Body of pancreas (tissue), 4 donors: ENCODE results near the gene YWHAG. TPM values are rescaled to one million over a fixed set of nuclear protein-coding genes. Genes with fewer than 3 reads are reported as not detected.

Experiments
- ATAC-seq: fragments of 150-250 bp; one replicate; pipeline ENCODE4 v1.9.1; 2016
- DNase-seq, 4 donors: peaks; one replicate each; pipeline ENCODE4 v3.0.0-alpha.2; 2019
- H3K27ac ChIP-seq, 4 donors: fragments of 200-600 bp; sonication (generic); 1 replicate in 3 of 4; 2 replicates in 1 of 4; pipeline versions ENCODE4 v1.5.1 to v1.6.1; 2016 to 2019; ENCODE audit warnings: mild to moderate bottlenecking in 1 of 4, mixed read lengths in 1 of 4, moderate library complexity in 1 of 4
- H3K27me3 ChIP-seq, 2 donors: fragments of 200-600 bp; sonication (generic); one replicate each; pipeline ENCODE4 v1.6.0; 2016; ENCODE audit warnings: mild to moderate bottlenecking in 1 of 2
- H3K36me3 ChIP-seq, 2 donors: fragments of 200-600 bp; sonication (generic); replicated peaks in 1 of 2; 2 replicates each; pipeline ENCODE4 v1.5.1; 2016; ENCODE audit warnings: low read depth in 2 of 2; ENCODE audit not compliant: insufficient read depth in 1 of 2
- H3K4me1 ChIP-seq: fragments of 200-600 bp; sonication (generic); one replicate; pipeline ENCODE4 v1.6.0; 2016
- H3K4me3 ChIP-seq, 2 donors: fragments of 200-600 bp; sonication (generic); 1 replicate in 1 of 2; 2 replicates in 1 of 2; pipeline ENCODE4 v1.5.1; 2016 to 2019
- H3K9me3 ChIP-seq, 3 donors: fragments of 200-600 bp; sonication (generic); 1 replicate in 2 of 3; 2 replicates in 1 of 3; pipeline ENCODE4 v1.5.1; 2016
- POLR2A ChIP-seq, 3 donors: fragments of 450-650 bp; IDR thresholded peaks; one replicate each; pipeline ENCODE4 v1.6.1; 2016; ENCODE audit warnings: antibody characterized with exemption in 3 of 3, mild to moderate bottlenecking in 2 of 3
- WGBS, 2 donors: methylation state at CpG; one replicate each; pipeline ENCODE4 v1.1.5; 2017; 5-methylcytosine and 5-hydroxymethylcytosine counted together
- intact Hi-C: fragments of 100-400 bp; cut with DNase I; formaldehyde crosslinking; loops from one replicate; pipeline ENCODE4 v1.15.1; 2023
- total RNA-seq, 2 donors: library from RNA; depleted of rRNA; stranded (reverse); fragments of >200 nt; gene quantifications; one replicate each; pipeline ENCODE4 v1.1.0, GENCODE V29; 2016
- TF ChIP-seq, protein P1 (sequence below), 7 experiments: fragments of 450-650 bp in 4 of 7; fragments of 200-600 bp in 3 of 7; sonication (generic) in 3 of 7; IDR thresholded peaks; one replicate each; pipeline ENCODE4 v1.5.1; 2016 to 2019; ENCODE audit warnings: antibody characterized with exemption in 7 of 7

Gene YWHAG
- total RNA-seq, 2 donors from 2014 or later = 24.1 to 60.0 TPM

DNA sequence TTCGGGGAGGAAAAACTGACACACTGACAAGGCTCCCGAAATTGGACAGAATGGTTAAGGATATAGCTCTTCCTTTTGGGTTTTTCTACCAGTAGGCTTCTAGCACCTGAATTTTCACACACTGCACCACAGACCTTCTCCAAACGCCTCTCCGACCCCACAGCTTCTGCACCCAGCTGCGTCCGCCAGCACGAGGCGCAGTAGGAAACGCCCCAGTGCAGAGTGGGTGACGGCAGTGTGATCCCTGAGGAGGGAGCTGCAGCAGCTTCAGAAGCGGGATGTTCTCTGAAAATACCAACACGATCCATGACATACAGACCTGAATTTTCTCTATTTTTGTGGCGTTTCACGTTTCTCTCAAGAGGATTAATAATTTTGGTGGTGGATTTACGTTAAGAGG is 30.4 kb downstream of the YWHAG start:
- no peak for DNase-seq
- H3K9me3 ChIP-seq = no peaks in the 10 kb centered on the region
- H3K27me3 ChIP-seq = no peaks in the 10 kb centered on the region
- H3K4me3 ChIP-seq = no peak overlapping the region
- no peak for TF ChIP-seq POLR2A (IDR thresholded peaks at IDR 0.05)
- TF ChIP-seq, protein P1, sequence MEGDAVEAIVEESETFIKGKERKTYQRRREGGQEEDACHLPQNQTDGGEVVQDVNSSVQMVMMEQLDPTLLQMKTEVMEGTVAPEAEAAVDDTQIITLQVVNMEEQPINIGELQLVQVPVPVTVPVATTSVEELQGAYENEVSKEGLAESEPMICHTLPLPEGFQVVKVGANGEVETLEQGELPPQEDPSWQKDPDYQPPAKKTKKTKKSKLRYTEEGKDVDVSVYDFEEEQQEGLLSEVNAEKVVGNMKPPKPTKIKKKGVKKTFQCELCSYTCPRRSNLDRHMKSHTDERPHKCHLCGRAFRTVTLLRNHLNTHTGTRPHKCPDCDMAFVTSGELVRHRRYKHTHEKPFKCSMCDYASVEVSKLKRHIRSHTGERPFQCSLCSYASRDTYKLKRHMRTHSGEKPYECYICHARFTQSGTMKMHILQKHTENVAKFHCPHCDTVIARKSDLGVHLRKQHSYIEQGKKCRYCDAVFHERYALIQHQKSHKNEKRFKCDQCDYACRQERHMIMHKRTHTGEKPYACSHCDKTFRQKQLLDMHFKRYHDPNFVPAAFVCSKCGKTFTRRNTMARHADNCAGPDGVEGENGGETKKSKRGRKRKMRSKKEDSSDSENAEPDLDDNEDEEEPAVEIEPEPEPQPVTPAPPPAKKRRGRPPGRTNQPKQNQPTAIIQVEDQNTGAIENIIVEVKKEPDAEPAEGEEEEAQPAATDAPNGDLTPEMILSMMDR (IDR thresholded peaks at IDR 0.05) = no peak
- 74 to 82% methylated on average over 15 of the region's 15 CpGs for WGBS, 2 donors
- ATAC-seq = no peak
- peaks cover 37% of the 10 kb centered on the region for H3K4me1 ChIP-seq
- H3K27ac ChIP-seq = peak overlapping the region in 1 of 4 donors; percentile 58
- intact Hi-C loops = loop anchor here (5.0 kb wide), 1 partner anchor 41 kb away; no protein-coding TSS in a partner anchor
- H3K36me3 ChIP-seq = peaks cover 0 to 12% of the 10 kb centered on the region in 2 donors

DNA sequence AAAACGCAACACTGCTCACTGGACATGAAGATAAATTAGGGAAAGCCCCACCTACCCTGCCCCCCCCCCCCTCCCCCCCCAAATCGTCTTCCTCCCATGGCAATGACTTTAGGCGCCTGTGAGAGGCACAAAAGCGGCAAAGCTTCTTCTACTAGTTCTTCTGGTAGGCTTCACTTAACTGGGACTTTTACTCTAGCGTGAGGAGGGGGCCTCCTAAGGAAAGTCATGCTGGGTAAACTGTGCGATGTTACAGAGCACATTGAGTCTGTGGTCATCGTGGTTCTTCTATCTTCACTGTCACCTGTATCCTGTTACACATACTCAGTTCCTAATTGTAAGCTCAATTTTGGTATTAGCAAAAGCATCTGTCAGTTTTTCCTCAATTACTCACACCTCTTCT is 31.2 kb downstream of the YWHAG start:
- TF ChIP-seq POLR2A (IDR thresholded peaks at IDR 0.05) = no peak
- intact Hi-C loops = loop anchor here (5.0 kb wide), 1 partner anchor 40 kb away; no protein-coding TSS in a partner anchor
- no peaks in the 10 kb centered on the region for H3K27me3 ChIP-seq
- H3K36me3 ChIP-seq = peaks cover 0 to 12% of the 10 kb centered on the region in 2 donors
- peak; percentile 28 for ATAC-seq
- WGBS, 2 donors = 39 to 42% methylated on average over 7 of the region's 7 CpGs
- H3K27ac ChIP-seq = peak overlapping the region in 3 of 4 donors; percentile 36 to 58 (median 46)
- no peaks in the 10 kb centered on the region for H3K9me3 ChIP-seq
- H3K4me1 ChIP-seq = peaks cover 34% of the 10 kb centered on the region
- no peak overlapping the region for H3K4me3 ChIP-seq
- no peak for DNase-seq

DNA sequence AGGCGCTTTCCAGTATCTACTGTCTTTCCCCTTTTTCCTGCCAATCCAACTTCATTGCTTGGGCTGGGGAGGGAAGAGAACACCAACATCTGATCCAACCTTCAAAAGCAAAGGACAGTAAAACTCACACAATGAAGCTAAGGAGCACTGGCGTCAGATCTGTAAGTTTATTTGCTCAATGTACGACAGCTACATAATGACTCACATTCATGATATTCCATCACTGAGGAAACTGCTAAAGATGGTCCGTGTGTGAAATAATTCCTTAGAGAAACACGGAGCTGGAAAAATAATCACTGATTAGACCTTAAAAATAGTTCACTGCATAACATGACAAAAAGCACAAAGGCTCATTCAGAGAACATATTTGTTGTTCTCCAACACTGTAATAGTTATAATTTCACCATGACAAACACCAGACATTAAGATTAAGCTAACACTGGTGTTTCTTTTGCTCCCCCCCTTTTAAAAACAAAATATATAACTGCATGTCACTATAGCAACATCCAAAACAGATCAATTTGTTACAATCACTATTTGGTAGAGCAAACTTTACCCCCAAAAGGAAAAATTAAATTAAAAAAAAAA is 32.1 kb downstream of the YWHAG start:
- H3K9me3 ChIP-seq = no peaks in the 10 kb centered on the region
- H3K27me3 ChIP-seq = no peaks in the 10 kb centered on the region
- WGBS, 2 donors = 35 to 39% methylated on average over 5 of the region's 5 CpGs
- H3K4me3 ChIP-seq = no peak overlapping the region
- intact Hi-C loops = loop anchor here (5.0 kb wide), 1 partner anchor 39 kb away; no protein-coding TSS in a partner anchor
- H3K27ac ChIP-seq = peak overlapping the region in 3 of 4 donors; percentile 36 to 59 (median 58)
- DNase-seq (no peak), ATAC-seq (peak; percentile 78)
- TF ChIP-seq, protein P1 (IDR thresholded peaks at IDR 0.05) = no peak
- H3K36me3 ChIP-seq = peaks cover 0 to 12% of the 10 kb centered on the region in 2 donors
- H3K4me1 ChIP-seq = peaks cover 27% of the 10 kb centered on the region

DNA sequence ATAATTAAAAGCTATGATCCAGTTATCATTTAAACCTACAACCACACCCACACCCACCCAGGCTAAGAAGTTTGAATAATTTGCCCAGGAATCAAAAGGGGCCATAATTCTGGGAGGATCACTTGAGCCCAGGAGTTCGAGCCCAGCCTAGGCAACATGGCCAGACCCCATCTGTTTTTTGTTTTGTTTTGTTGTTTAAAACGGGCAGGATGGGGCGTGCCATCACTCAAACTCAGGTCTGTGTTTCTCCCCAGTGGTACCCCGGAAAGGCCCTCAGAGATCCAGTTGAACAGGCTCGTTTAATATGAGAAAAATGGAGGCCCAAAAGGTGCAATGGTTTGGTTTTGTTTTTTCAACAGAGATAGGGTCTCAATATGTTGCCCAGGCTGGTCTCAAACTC is 33.0 kb downstream of the YWHAG start:
- Histone ChIP-seq H3K4me3 (no peak overlapping the region), H3K9me3 (no peaks in the 10 kb centered on the region), H3K36me3 (peaks cover 0 to 12% of the 10 kb centered on the region in 2 donors), H3K4me1 (peaks cover 20% of the 10 kb centered on the region), H3K27me3 (no peaks in the 10 kb centered on the region), H3K27ac (peak overlapping the region in 3 of 4 donors; percentile 32 to 59 (median 58))
- TF ChIP-seq POLR2A (IDR thresholded peaks at IDR 0.05) = no peak
- TF ChIP-seq, protein P1 (IDR thresholded peaks at IDR 0.05) = no peak
- 88 to 95% methylated on average over 5 of the region's 5 CpGs for WGBS, 2 donors
- intact Hi-C loops = loop anchor here (5.0 kb wide), 1 partner anchor 39 kb away; no protein-coding TSS in a partner anchor
- ATAC-seq (no peak), DNase-seq (no peak)

DNA sequence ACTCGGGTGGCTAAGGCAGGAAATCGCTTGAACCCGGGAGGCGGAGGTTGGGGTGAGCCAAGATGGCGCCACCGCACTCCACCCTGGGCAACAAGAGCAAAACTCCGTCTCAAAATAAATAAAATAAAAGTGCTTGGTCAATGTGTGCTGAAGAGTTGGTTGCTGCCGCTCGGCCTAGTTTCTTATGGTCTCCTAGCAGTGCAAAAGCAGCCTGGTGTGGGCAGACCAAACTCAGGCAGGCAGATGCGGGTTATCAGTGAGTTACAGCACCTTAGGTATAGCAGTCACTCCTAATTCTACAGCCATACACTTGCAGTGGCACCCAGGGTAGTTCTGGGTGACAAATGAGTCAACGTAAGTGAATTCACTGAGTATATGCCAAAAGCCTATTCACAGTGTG is 33.7 kb downstream of the YWHAG start:
- H3K27ac ChIP-seq = no peak overlapping the region
- ATAC-seq (no peak), DNase-seq (no peak)
- no peaks in the 10 kb centered on the region for H3K9me3 ChIP-seq
- H3K36me3 ChIP-seq = peaks cover 0 to 12% of the 10 kb centered on the region in 2 donors
- TF ChIP-seq, protein P1 (IDR thresholded peaks at IDR 0.05) = no peak
- no peak for TF ChIP-seq POLR2A (IDR thresholded peaks at IDR 0.05)
- no peaks in the 10 kb centered on the region for H3K27me3 ChIP-seq
- intact Hi-C loops = loop anchor here (5.0 kb wide), 1 partner anchor 38 kb away; no protein-coding TSS in a partner anchor
- no peak overlapping the region for H3K4me3 ChIP-seq
- WGBS, 2 donors = 96 to 97% methylated on average over 11 of the region's 11 CpGs
- H3K4me1 ChIP-seq = peaks cover 21% of the 10 kb centered on the region
